GM08714 (cell line): ENCODE data around the gene RALGPS1.
A peak's percentile ranks its signal among the peaks of the same experiment; 100 is the strongest.

ENCODE experiments used
- H3K4me3 ChIP-seq: fragments of 200-500 bp; sonication (Bioruptor generic); 2 replicates; pipeline ENCODE4 v1.5.1; 2014; ENCODE audit warnings: mild to moderate bottlenecking, low read length, inconsistent platforms
- ZNF274 ChIP-seq: IDR thresholded peaks from 2 replicates; pipeline ENCODE4 v1.6.1; 2012; ENCODE audit warnings: mild to moderate bottlenecking, low read depth, low read length

The RALGPS1 gene

DNA sequence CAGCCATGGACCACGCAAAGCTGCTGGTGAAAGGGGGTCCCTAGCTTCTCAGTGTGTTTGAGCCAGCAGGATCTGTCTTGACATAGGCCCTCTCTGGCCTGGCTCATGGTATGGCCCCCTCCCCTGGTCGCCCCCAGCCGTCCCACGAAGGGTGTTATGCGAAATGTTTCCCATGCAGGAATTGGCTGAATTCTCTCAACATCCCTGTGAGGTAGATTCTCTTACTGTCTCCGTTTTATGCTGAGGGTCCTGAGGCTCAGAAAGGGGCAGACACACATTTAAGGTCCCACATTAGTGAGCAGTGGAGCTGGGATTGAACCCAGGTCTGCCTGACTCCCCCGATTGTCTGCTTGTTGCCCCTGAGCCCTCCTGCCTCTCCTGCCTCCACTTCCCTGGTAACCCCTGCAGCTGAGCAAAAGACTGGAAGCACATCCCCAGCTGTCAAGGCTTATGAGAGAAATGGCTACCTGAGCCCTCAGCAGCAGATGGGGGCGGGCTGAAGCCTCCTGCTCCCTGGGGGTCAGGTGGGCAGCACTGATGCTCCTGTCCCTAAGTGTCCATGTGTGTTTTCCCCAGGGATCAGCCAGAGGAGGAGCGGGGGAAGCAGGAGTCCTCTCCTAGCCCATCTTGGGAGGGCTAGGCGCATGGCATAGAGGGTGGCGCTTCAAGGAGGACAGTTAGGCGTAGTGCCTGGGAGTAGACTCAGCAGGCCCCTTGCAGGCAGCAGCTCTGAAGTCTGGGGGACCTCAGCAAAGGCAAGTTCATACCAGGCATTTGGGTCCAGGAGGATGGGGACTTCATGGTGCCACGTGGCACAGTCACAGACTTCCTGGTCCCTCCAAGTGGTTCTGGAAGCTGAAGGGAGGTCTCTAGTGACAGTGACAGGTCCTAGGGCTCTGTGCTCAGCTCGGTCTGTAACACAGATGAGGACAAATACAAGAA is 301.0 kb downstream of the RALGPS1 start:
- H3K4me3 ChIP-seq, result no peak overlapping the region

DNA sequence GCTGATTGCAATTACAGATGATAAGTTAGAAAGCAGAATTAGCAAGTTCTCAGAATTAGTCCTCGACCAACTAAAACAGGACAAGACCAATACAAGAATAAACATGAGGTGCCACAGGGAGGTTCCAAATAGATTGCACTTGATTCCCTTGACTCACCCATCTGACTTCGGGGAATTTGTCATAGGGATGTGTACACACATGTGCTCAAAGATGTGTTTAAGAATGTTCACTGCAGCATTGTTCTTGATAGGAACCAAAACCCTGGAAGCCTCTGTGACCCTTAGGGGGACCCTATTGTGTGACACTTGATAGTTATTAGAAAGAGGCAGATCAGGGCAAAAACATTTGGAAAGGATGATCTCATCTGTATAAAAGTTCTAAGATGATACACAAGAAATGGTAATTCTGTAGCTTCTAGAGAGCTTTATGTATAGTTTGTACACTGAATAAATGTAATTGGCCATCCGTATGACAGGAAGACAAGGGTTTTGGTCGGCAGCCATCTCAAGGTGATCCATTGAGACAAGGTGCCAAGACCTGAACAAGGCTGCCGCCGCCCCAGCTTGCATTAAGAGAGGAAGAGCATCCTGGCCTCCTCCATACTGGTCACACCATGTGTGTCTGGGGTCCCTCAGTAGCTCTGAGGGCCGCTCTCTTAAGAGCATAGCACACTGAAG is 301.8 kb downstream of the RALGPS1 start:
- TF ChIP-seq ZNF274, result no peak
- H3K4me3 ChIP-seq, result no peak overlapping the region

More for the DNA sequence above, 301.0 kb downstream of the RALGPS1 start:
- TF ChIP-seq ZNF274, result no peak

DNA sequence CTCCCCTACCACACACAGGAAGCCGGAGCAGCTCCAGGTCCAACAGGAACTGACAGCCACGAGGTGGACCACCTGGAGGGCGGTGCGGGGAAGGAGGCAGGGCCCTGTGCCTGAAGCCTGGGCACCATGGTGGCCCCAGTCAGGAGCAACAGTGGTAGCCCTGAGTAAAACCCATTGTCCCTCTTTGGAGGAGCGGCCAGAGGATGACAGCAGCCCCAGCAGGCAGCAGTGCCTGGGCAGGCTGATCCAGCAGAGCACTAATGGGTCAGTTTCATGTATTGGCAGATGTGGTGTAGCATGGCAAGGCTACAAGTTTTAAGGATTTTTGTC is 302.3 kb downstream of the RALGPS1 start:
- H3K4me3 ChIP-seq, result no peak overlapping the region

DNA sequence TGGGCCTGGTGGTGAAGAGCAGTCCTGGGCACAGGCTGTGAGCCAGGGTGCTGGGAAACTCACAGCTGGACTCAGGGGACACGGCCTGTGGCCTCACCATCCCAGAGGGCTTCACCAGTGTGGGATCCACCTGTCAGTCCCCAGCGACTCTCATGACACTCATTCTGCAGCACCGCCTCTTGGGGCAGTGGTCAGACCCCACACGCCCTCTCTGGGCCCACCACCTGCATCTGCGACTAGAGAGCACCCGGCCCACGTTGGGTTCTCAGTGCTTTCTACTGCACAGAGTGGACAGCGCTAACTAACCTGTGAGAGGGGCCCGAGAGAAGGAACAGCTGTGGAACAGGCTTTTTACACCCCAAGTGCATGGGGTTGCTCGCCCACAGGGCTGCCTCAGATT is 304.2 kb downstream of the RALGPS1 start:
- H3K4me3 ChIP-seq, result no peak overlapping the region
- no peak for TF ChIP-seq ZNF274

More for the DNA sequence above, 302.3 kb downstream of the RALGPS1 start:
- no peak for TF ChIP-seq ZNF274

DNA sequence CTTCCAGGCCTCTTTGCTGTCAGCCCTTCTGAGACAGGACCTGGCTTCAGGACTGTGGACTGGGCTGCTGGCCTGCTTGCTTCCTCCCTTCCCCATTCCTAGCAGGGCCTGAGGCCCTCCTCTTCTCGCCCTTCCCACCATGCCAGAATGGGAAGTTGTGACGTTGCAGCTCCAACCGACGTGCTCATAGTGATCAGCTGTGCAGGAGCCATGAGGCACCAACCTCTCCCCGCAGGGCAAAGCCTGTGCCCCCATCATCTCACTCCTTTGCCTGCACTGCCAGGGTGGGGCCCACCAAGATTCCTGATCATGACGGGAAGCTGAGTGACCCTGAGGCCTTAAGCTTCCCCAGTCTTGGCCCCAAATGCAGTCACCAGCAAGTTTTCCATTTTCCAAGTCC is 304.9 kb downstream of the RALGPS1 start:
- TF ChIP-seq ZNF274, result no peak
- H3K4me3 ChIP-seq, result no peak overlapping the region

DNA sequence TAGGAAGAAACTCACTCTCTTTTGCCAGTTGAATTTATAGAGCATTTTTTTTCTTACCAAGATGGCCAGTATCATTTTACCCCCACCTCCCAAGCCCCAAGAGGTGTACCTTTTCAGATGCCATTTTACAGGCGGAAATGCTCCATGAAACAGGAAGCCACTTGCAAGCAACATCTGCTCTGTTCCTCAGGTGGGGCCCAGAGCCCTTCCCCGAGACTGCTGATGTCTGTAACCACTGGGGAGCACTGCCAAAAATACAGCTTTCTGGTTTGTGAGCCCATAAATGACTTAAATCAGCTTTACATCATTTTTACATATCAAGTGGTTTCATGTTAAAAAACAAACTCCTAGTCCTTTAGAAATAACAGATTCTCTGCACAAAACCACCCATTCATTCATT is 307.1 kb downstream of the RALGPS1 start:
- no peak for TF ChIP-seq ZNF274
- H3K4me3 ChIP-seq, result no peak overlapping the region

DNA sequence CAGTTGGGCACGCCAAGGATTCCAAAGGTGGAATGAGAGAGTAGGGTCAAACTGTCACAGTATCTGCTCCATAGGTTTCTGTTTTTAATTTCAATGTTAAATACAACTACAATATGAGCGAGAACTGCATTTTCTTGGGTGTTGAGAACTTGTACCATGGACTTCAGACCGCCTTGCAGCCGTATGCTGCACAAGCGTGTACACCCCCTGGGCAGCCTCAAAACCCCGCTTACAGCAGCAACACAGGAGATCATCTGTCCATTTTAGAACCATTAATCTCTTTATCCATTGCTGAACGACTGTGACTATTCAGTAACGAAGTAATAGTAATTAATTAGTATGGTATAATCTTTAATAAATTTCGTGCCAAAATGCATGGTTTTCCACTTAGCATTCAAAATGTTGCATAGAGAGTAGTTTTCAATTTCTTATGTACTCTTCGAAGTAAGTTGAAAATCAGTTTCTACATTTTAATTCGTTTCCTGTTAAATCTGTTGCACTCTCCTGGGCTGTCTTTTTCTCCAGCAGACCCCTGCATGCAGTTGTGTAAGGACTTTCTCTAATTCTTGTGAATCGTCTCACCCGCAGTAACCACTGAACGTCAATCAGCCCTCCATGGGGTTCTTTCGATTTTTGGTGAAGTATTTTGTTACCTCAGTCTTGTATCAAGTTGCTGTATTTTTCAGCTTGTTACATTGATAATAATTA is 308.0 kb downstream of the RALGPS1 start:
- no peak overlapping the region for H3K4me3 ChIP-seq
- TF ChIP-seq ZNF274, result no peak

DNA sequence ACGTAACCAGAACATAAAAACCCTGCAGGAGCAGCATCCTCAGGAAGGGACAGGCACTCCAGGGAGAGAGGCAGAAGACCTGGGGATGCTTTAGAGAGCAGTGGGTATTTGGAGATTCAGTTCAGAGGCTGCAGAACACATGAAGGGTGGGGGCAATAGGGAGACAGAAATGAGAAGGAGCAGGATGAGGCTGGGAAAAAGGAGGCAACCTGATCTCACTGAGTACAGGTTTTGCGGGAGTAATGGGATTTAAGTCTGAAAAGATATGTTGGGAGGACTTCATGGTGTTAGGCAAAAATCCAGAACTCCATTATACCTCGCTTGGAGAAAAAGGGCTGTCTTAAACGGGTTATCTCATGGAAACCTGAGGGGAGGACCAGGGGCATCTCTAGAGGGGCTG is 308.7 kb downstream of the RALGPS1 start:
- TF ChIP-seq ZNF274, result no peak
- no peak overlapping the region for H3K4me3 ChIP-seq

DNA sequence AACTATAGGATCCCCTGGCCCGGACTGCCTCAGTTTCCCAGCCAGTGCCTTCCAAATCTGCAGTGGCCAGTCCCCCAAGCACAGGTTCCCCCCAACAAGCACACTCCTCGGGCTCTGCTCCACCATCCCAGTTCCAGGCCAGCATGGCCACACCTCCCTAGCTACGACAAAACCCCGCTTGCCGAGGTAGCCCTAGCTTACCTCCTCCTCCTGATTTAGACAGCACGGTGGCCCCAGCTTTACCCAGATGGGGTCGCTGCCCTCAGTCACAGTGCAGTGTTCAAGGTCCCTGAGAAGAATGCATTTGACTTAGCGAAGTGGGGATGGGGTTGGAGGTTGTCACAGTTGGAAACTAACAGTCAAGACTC is 309.2 kb downstream of the RALGPS1 start:
- TF ChIP-seq ZNF274, result no peak
- no peak overlapping the region for H3K4me3 ChIP-seq

DNA sequence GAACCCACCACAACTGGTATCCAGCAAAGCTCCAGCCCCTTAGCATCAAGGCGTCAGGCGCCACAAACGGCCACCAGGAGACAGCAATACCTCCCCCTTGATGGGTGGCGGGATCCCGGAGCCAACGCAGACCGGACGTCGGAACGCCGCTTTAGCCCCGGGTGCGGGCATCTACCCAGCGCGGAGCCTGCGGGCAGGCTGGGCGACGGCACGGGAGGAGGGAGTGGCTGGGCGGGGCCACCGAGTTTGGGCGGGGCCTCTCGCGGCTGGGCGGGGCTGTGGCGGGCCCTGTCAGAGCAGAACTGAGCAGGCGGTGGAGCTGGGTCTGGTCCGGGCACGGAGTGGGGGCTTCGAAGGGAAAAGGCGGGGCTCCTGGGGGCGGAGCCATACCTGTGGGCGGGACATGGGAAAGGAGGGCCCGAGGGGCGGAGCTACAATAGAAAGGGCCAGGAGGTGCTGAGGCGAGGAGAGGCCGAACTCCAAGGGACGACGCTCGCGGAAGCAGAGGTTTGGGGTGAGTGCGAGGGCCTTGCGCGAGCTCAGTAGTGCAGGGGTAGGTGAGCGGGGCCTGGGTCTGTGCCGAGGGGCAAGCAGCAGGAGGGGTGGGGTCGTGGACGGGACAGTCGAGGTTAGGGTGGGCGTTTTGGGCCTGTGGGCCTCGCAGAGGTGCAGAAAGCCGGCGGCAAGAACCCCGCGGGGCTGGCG is 309.7 kb downstream of the RALGPS1 start:
- H3K4me3 ChIP-seq, result peak overlapping the region; percentile 45; the same call in 1 of the 2 replicates
- no peak for TF ChIP-seq ZNF274

DNA sequence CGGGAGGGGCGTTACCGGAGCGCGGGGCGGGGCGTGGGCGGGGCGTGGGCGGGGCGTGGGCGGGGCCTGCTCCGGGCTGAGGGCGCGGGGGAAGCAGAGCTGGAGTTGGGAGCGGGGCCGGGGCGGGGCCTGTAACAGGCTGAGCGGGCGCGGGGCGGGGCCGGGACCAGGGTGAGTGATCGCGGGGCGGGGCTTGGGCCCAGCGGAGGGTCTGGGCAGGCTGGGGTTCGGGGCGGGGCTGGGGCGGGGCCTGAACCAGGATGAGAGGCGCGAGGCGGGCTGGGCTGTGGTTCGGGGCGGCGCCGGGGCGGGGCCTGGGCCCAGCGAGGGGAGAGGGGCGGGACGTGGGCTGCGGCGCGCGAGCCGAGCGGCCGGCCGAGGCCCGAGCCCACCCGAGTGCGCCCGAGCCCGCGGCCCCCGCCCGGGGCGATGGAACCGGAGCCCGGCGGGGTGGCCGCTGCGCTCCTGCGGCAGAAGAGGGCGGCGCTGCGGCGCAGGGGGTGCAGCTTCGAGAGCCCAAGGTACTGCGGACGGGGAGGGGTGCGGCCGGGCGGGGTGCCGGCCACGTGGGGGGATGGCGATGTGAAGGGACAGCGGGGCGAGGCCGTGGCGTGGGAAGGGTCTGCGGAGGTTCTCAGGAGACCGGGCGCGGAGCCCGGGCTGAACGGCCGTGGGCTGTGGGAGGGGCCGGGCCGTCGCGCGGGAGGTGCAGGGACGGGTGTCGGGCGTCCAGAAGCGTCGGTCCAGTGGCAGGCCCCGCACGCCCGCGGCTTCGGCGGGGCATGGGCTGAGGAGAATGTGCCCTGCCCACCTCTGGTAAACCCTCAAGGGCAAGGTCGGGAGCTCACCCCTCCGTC is 310.5 kb downstream of the RALGPS1 start:
- no peak for TF ChIP-seq ZNF274
- peak overlapping the region; percentile 55; the same call in 1 of the 2 replicates for H3K4me3 ChIP-seq

DNA sequence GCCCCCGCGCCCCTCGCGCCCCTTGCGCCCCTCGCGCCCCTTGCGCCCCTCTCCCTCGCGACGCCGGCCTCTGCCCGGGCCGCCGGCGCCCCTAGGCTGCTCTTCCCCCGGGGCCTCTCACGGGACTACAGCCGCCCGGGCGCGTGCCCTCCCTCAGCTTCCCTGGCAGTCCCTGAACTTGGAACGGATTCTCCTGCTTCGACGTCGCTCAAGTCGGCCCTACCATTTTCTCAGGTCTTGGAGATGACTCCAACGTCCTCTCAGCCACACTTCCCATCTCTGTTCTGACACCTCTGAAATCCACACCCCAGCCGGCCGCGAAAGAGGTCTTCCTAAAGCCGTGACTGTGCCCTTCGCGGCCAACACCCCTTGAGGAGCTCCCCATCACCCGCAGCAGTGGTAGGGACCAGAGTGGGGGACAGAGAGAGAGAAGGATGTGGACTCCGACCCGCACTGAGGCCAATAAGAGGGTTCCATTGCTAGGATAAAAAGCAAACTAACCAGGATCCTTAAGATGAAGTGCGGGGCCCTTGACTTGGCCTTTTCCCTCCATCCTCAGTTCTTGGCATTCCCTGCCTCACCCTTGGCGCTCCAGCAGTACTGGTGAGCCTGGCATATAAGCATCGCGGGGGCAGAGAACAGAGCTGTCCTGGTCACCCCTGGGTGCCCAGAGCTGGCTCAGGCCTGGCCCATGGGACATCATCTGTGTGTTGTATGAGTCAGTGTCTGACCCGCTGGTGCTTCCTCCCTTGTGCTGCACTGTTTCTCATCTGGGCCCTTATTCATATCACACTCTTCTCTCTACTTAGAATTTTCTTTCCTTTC is 311.4 kb downstream of the RALGPS1 start:
- no peak overlapping the region; the same call in 1 of the 2 replicates for H3K4me3 ChIP-seq
- TF ChIP-seq ZNF274, result no peak

DNA sequence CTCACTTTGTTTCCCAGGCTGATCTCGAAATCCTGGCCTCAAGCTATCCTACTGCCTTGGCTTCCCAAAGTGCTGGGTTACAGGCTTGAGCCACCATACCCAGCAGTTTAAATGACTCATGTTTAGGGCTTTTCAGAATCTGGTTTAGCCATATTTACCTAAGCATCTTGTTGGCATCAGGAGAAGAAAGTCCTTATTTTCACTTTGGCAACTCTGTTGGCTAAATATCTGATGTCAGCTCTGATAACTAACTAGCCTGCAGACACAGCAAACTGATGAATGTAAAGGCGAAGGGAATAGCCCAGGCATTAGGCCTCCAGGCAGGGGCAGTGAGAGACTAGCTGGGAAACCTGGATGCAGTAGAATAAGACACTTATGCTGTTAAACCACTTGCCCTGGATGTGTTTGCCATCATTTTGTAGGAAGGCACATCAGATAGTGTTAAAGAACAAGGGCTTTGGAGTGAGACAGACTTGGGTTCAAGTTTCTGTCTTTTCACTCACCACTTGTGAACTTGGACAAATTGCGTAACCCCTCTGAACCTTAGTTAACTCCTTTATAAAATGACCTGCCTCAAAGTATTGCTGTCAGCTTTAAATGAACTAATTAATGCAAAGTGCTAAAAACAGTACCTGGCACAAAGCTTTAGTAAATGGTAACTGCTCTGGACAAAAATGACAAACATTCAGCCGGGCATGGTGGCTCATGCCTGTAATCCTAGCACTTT is 315.3 kb downstream of the RALGPS1 start:
- H3K4me3 ChIP-seq, result no peak overlapping the region
- no peak for TF ChIP-seq ZNF274
